Prostate gland (tissue), 2 donors: ENCODE measurements around the gene SPX.

Experiments
- POLR2A ChIP-seq: fragments of 450-650 bp; IDR thresholded peaks from one replicate; pipeline ENCODE4 v1.6.1; 2016; ENCODE audit warnings: antibody characterized with exemption, mild to moderate bottlenecking
- POLR2AphosphoS5 ChIP-seq: sonication (generic); formaldehyde crosslinking; IDR thresholded peaks from one replicate; pipeline ENCODE4 v1.6.1; 2017; ENCODE audit warnings: antibody characterized with exemption
- TF ChIP-seq, protein P1 (sequence below), 4 experiments: fragments of 200-600 bp in 2 of 4; fragments of 450-650 bp in 2 of 4; sonication (generic) in 2 of 4; IDR thresholded peaks; 1 replicate in 3 of 4; 2 replicates in 1 of 4; pipeline ENCODE4 v1.5.1; 2016 to 2019; ENCODE audit warnings: antibody characterized with exemption in 4 of 4, mild to moderate bottlenecking in 2 of 4, moderate library complexity in 2 of 4

DNA sequence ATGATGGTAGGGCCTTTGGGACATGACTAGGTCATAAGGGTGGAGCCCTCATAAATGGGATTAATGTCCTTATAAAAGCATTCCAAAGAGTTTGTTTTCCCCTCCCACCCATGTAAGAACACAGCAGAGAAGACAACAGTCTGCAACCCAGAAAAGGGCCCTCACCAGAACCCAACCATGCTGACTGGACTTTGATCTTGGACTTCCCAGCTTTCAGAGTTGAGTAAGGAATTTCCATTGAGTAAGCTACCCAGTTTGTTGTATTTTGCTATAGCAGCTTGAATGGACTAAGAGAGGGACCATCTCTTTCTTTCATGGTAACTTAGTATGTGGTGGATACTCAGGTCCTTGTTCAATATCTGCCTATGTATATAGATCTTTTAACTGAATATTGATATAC is 2.9 kb upstream of the SPX start:
- TF ChIP-seq POLR2A (no peak), POLR2AphosphoS5 (no peak)
- TF ChIP-seq, protein P1, sequence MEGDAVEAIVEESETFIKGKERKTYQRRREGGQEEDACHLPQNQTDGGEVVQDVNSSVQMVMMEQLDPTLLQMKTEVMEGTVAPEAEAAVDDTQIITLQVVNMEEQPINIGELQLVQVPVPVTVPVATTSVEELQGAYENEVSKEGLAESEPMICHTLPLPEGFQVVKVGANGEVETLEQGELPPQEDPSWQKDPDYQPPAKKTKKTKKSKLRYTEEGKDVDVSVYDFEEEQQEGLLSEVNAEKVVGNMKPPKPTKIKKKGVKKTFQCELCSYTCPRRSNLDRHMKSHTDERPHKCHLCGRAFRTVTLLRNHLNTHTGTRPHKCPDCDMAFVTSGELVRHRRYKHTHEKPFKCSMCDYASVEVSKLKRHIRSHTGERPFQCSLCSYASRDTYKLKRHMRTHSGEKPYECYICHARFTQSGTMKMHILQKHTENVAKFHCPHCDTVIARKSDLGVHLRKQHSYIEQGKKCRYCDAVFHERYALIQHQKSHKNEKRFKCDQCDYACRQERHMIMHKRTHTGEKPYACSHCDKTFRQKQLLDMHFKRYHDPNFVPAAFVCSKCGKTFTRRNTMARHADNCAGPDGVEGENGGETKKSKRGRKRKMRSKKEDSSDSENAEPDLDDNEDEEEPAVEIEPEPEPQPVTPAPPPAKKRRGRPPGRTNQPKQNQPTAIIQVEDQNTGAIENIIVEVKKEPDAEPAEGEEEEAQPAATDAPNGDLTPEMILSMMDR (IDR thresholded peaks at IDR 0.05), result no peak
